Aorta (tissue), 5 donors: ENCODE results near the gene TNFRSF1B. TPM values are rescaled to one million over a fixed set of nuclear protein-coding genes. Genes with fewer than 3 reads are reported as not detected.

Experiments
- ATAC-seq: fragments of 200-7000 bp; cut with Tn5 transposase; one replicate; pipeline ENCODE4 v1.9.1; 2022; ENCODE audit warnings: moderate library complexity; ENCODE audit not compliant: low FRiP score
- DNase-seq, 2 donors: peaks; one replicate each; pipeline ENCODE4 v3.0.0-alpha.2; 2020
- H3K27ac ChIP-seq, 2 donors: one replicate each; pipeline ENCODE4 v1.5.1; 2013; ENCODE audit warnings: low read length in 2 of 2, mild to moderate bottlenecking in 2 of 2, moderate library complexity in 2 of 2, control low read depth in 1 of 2, inconsistent platforms in 1 of 2, low read depth in 1 of 2
- H3K27me3 ChIP-seq, 2 donors: one replicate each; pipeline ENCODE4 v1.6.1; 2013; ENCODE audit warnings: control low read depth in 1 of 2, low read length in 1 of 2, mild to moderate bottlenecking in 1 of 2, moderate library complexity in 1 of 2; ENCODE audit not compliant: insufficient read depth in 2 of 2, control insufficient read depth in 1 of 2
- H3K36me3 ChIP-seq, 2 donors: one replicate each; pipeline ENCODE4 v1.6.1; 2013; ENCODE audit warnings: control low read depth in 1 of 2, low read length in 1 of 2, mild to moderate bottlenecking in 1 of 2; ENCODE audit not compliant: insufficient read depth in 2 of 2, control insufficient read depth in 1 of 2
- H3K4me1 ChIP-seq, 2 donors: one replicate each; pipeline ENCODE4 v1.6.1; 2013; ENCODE audit warnings: low read length in 2 of 2, control low read depth in 1 of 2, mild to moderate bottlenecking in 1 of 2, moderate library complexity in 1 of 2; ENCODE audit not compliant: insufficient read depth in 2 of 2, control insufficient read depth in 1 of 2
- H3K4me3 ChIP-seq, 2 donors: one replicate each; pipeline ENCODE4 v1.5.1; 2013; ENCODE audit warnings: low read length in 2 of 2, control low read depth in 1 of 2, mild to moderate bottlenecking in 1 of 2
- H3K9me3 ChIP-seq: one replicate; pipeline ENCODE4 v1.6.1; 2013; ENCODE audit warnings: mild to moderate bottlenecking, low read length; ENCODE audit not compliant: control insufficient read depth
- WGBS, 2 donors: extraction: QIAGEN DNeasy Blood & Tissue Kit; methylation state at CpG; one replicate each; pipeline ENCODE4 v1.1.7; 2013; 5-methylcytosine and 5-hydroxymethylcytosine counted together
- intact Hi-C, 2 donors: fragments of 100-400 bp; cut with DNase I; formaldehyde crosslinking; loops; one replicate each; pipeline versions ENCODE4 v1.14.2 to v1.15.0; 2022
- microRNA-seq, 2 donors: library from miRNA; unstranded; fragments of <30 nt; microRNA quantifications; one replicate each; pipeline ENCODE4 v1.2.0, GENCODE V29; 2020
- polyA plus RNA-seq, 2 donors: library from polyadenylated mRNA; stranded (reverse); fragments of 200-250 nt; gene quantifications; one replicate each; pipeline ENCODE4 v1.2.3, GENCODE V29; 2013
- total RNA-seq, 2 donors: library from RNA; stranded (reverse); fragmentation: NEBNext Ultra II Directional; extraction: Animal tissue kit (Norgen Biotek cat#: 25700); gene quantifications; one replicate each; pipeline ENCODE4 v1.2.1, GENCODE V29; 2021
- donor health status: healthy with polysubstance abuse.
- donor health status: Bipolar disorder and iron deficiency.
- donor health status: DM: no; HTN: no; CAD: no.
- donor health status: DM: no; HTN: no; CAD: no.
- donor health status: DM: yes; HTN: yes; CAD: no.

Gene TNFRSF1B
- total and polyA plus RNA-seq, 4 donors: 5.0 to 98.5 (median 27.4) TPM

- Histone ChIP-seq H3K27me3 (no peaks in the 10 kb centered on the region), H3K4me3 (no peak overlapping the region), H3K4me1 (peaks cover 0 to 2% of the 10 kb centered on the region in 2 donors), H3K27ac (no peak overlapping the region), H3K36me3 (peaks cover 5 to 6% of the 10 kb centered on the region in 2 donors), H3K9me3 (no peaks in the 10 kb centered on the region)
- 70 to 75% methylated on average over 6 of the region's 6 CpGs for WGBS, 2 donors
- DNase-seq: no peak
- ATAC-seq: no peak
- intact Hi-C loops: no loop called here
These were observed 83.0 kb downstream of the TNFRSF1B start for GRCh38 chr1:12249748-12250147.

DNA sequence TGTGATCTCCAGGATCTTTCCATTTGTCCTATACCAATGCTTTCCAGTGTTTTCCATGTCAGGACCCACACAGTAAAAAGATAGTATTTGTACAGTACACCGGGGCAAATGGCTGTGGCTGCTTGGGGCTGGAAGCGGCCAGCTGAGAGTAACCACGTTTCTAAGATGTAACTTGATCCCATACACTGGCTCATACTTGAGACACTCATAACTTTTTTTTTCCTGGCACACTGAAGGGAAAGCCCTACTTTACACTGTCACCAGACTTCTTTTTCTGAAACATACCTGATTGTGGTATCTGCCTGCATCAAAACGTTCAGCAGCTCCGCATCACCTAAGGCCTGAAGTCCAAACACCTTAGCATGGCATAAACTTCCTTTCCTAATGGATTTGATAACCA is 84.7 kb downstream of the TNFRSF1B start:
- ATAC-seq (no peak), DNase-seq (no peak)
- Histone ChIP-seq H3K36me3 (peaks cover 6 to 9% of the 10 kb centered on the region in 2 donors), H3K4me1 (peaks cover 0 to 2% of the 10 kb centered on the region in 2 donors), H3K4me3 (no peak overlapping the region), H3K27me3 (no peaks in the 10 kb centered on the region), H3K27ac (no peak overlapping the region), H3K9me3 (no peaks in the 10 kb centered on the region)
- intact Hi-C loops: no loop called here
- 62 to 66% methylated on average over 5 of the region's 5 CpGs for WGBS, 2 donors

GRCh38 chr1:12255913-12256312 is 89.1 kb downstream of the TNFRSF1B start:
- H3K4me3 ChIP-seq: no peak overlapping the region
- H3K27ac ChIP-seq: no peak overlapping the region
- no peaks in the 10 kb centered on the region for H3K27me3 ChIP-seq
- 87 to 95% methylated on average over 2 of the region's 2 CpGs for WGBS, 2 donors
- DNase-seq (no peak), ATAC-seq (no peak)
- H3K9me3 ChIP-seq: no peaks in the 10 kb centered on the region
- intact Hi-C loops: no loop called here
- peaks cover 3 to 14% of the 10 kb centered on the region in 2 donors for H3K36me3 ChIP-seq
- H3K4me1 ChIP-seq: no peaks in the 10 kb centered on the region

GRCh38 chr1:12258272-12258671 is 91.5 kb downstream of the TNFRSF1B start:
- DNase-seq (no peak), ATAC-seq (no peak)
- intact Hi-C loops: no loop called here
- H3K27ac ChIP-seq: no peak overlapping the region
- no peak overlapping the region for H3K4me3 ChIP-seq
- peaks cover 7 to 18% of the 10 kb centered on the region in 2 donors for H3K36me3 ChIP-seq
- H3K9me3 ChIP-seq: no peaks in the 10 kb centered on the region
- H3K27me3 ChIP-seq: no peaks in the 10 kb centered on the region
- no peaks in the 10 kb centered on the region for H3K4me1 ChIP-seq
- WGBS, 2 donors: 83% methylated on average over 7 of the region's 7 CpGs

Small RNA genes lying within 50 kb of the gene (microRNA-seq; reads per million reads assigned to microRNA genes)
- gene MIR4632 (1.8 to 3.0 reads per million in 2 donors), gene MIR7846 (0 reads per million in 2 donors)

Other genes with a start within 250 kb of the TNFRSF1B start
- gene KIAA2013, start 240.6 kb upstream of the TNFRSF1B start, total RNA-seq: 10 to 100 TPM; 31.7 to 37.1 TPM
- gene KIAA2013, start 240.6 kb upstream of the TNFRSF1B start, polyA plus RNA-seq: 10 to 100 TPM; 19.7 to 34.6 TPM
- 10 to 100 TPM; 80.2 to 95.9 TPM for gene PLOD1, start 232.3 kb upstream of the TNFRSF1B start, total RNA-seq
- gene PLOD1, start 232.3 kb upstream of the TNFRSF1B start, polyA plus RNA-seq: 10 to 100 TPM; 28.9 to 60.0 TPM
- 10 to 100 TPM; 57.1 TPM for gene MFN2, start 186.5 kb upstream of the TNFRSF1B start, total RNA-seq
- gene MFN2, start 186.5 kb upstream of the TNFRSF1B start, polyA plus RNA-seq: 10 to 100 TPM; 22.4 to 33.3 TPM
- 10 to 100 TPM; 19.5 to 25.4 TPM for gene MIIP, start 147.5 kb upstream of the TNFRSF1B start, total RNA-seq
- gene MIIP, start 147.5 kb upstream of the TNFRSF1B start, polyA plus RNA-seq: 100 to 1,000 TPM in 1 of 2 donors, 10 to 100 TPM in 1; 16.3 to 132 TPM
- 1 to 10 TPM in 1 of 2 donors, under 1 TPM in 1; 0.88 to 4.7 TPM for gene TNFRSF8, start 103.7 kb upstream of the TNFRSF1B start, total RNA-seq
- 1 to 10 TPM in 1 of 2 donors, under 1 TPM in 1; 0.74 to 1.8 TPM for gene TNFRSF8, start 103.7 kb upstream of the TNFRSF1B start, polyA plus RNA-seq
- 100 to 1,000 TPM in 1 of 2 donors, 10 to 100 TPM in 1; 94.2 to 134 TPM for gene VPS13D, start 63.0 kb downstream of the TNFRSF1B start, total RNA-seq
- gene VPS13D, start 63.0 kb downstream of the TNFRSF1B start, polyA plus RNA-seq: 10 to 100 TPM; 15.8 to 23.6 TPM